ENCODE measurements around the gene MAP1S.

MAP1S gene

DNA sequence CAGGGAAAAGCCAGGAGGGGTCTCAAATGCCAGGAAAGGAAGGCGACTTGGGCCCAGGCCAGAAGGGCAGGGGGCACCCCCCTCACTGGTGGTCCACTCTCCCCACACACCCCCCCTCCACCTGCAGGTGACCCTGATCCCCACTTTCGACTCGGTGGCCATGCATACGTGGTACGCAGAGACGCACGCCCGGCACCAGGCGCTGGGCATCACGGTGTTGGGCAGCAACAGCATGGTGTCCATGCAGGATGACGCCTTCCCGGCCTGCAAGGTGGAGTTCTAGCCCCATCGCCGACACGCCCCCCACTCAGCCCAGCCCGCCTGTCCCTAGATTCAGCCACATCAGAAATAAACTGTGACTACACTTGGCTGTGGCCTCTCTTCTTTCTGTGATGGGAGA is 14.9 kb downstream of the MAP1S start:
- Histone ChIP-seq H3K27ac (replicated peaks) (no peak overlapping the region), H3K4me3 (replicated peaks; ENCODE audit: insufficient read depth, low read length) (no peak overlapping the region), H3K27me3 (ENCODE audit: insufficient read depth, poor library complexity, severe bottlenecking) (no peaks in the 10 kb centered on the region)
- DNase-seq (ENCODE audit: low read depth in 1 of 2, low spot score in 1 of 2), result no peak
- TF ChIP-seq, protein P1, sequence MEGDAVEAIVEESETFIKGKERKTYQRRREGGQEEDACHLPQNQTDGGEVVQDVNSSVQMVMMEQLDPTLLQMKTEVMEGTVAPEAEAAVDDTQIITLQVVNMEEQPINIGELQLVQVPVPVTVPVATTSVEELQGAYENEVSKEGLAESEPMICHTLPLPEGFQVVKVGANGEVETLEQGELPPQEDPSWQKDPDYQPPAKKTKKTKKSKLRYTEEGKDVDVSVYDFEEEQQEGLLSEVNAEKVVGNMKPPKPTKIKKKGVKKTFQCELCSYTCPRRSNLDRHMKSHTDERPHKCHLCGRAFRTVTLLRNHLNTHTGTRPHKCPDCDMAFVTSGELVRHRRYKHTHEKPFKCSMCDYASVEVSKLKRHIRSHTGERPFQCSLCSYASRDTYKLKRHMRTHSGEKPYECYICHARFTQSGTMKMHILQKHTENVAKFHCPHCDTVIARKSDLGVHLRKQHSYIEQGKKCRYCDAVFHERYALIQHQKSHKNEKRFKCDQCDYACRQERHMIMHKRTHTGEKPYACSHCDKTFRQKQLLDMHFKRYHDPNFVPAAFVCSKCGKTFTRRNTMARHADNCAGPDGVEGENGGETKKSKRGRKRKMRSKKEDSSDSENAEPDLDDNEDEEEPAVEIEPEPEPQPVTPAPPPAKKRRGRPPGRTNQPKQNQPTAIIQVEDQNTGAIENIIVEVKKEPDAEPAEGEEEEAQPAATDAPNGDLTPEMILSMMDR (IDR thresholded peaks at IDR 0.05; ENCODE audit: insufficient read depth, low read length), result no peak
- no peak for TF ChIP-seq GABPA (IDR thresholded peaks at IDR 0.05; ENCODE audit: low read depth)
- no peak for TF ChIP-seq POLR2AphosphoS5 (IDR thresholded peaks at IDR 0.05; ENCODE audit: low read depth)
- TF ChIP-seq, protein P2, sequence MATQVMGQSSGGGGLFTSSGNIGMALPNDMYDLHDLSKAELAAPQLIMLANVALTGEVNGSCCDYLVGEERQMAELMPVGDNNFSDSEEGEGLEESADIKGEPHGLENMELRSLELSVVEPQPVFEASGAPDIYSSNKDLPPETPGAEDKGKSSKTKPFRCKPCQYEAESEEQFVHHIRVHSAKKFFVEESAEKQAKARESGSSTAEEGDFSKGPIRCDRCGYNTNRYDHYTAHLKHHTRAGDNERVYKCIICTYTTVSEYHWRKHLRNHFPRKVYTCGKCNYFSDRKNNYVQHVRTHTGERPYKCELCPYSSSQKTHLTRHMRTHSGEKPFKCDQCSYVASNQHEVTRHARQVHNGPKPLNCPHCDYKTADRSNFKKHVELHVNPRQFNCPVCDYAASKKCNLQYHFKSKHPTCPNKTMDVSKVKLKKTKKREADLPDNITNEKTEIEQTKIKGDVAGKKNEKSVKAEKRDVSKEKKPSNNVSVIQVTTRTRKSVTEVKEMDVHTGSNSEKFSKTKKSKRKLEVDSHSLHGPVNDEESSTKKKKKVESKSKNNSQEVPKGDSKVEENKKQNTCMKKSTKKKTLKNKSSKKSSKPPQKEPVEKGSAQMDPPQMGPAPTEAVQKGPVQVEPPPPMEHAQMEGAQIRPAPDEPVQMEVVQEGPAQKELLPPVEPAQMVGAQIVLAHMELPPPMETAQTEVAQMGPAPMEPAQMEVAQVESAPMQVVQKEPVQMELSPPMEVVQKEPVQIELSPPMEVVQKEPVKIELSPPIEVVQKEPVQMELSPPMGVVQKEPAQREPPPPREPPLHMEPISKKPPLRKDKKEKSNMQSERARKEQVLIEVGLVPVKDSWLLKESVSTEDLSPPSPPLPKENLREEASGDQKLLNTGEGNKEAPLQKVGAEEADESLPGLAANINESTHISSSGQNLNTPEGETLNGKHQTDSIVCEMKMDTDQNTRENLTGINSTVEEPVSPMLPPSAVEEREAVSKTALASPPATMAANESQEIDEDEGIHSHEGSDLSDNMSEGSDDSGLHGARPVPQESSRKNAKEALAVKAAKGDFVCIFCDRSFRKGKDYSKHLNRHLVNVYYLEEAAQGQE (IDR thresholded peaks at IDR 0.05; ENCODE audit: insufficient replicate concordance, low read depth), result no peak
- TF ChIP-seq SPI1 (IDR thresholded peaks at IDR 0.05; ENCODE audit: borderline replicate concordance, low read depth), result no peak

DNA sequence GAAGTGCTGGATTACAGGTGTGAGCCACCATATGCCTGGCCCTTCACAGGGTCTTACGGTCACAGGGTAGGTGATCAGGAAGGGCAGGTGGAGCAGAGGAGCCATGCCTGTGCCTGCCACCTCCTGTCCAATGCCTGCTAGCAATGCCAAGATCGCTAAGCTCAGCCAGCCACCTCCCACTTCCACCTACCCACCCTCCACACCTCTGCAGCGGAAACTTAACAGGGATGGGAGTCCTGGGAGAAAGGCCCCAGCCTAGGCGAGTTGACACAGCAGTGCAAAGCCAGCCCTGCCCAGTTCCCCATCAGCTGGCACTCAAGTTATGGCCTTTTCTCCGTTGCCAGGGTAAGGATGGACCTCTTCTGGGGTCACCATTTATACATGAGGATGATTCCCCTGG is 16.1 kb downstream of the MAP1S start:
- TF ChIP-seq, protein P1 (IDR thresholded peaks at IDR 0.05; ENCODE audit: insufficient read depth, low read length), result no peak
- H3K27me3 ChIP-seq (ENCODE audit: insufficient read depth, poor library complexity, severe bottlenecking), result no peaks in the 10 kb centered on the region
- no peak for DNase-seq (ENCODE audit: low read depth in 1 of 2, low spot score in 1 of 2)
- no peak overlapping the region for H3K4me3 ChIP-seq (replicated peaks; ENCODE audit: insufficient read depth, low read length)
- H3K27ac ChIP-seq (replicated peaks), result no peak overlapping the region

DNA sequence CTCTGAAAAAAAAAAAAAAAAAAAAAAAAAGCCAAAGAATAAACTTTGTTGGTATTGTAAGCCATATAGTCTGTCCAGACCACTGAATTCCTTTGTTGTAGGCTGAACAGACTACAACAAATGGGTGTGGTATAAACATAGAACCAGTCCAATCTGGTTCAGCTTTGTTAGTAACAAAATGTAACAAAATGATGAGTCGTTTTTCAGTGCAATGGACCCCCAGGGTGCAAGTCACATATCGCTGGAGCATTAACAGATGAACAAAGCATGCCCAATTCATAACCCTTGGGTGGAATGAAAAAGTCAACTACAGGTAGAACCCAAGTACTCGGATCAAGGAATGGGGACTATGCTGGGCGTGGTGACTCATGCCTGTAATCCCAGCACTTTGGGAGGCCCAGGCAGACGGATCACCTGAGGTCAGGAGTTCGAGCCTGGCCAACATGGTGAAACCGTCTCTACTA is 18.4 kb downstream of the MAP1S start:
- no peak overlapping the region for H3K27ac ChIP-seq (replicated peaks)
- H3K4me3 ChIP-seq (replicated peaks; ENCODE audit: insufficient read depth, low read length), result no peak overlapping the region
- H3K27me3 ChIP-seq (ENCODE audit: insufficient read depth, poor library complexity, severe bottlenecking), result no peaks in the 10 kb centered on the region
- no peak for DNase-seq (ENCODE audit: low read depth in 1 of 2, low spot score in 1 of 2)
- TF ChIP-seq POLR2AphosphoS5 (IDR thresholded peaks at IDR 0.05; ENCODE audit: low read depth), result no peak
- TF ChIP-seq, protein P2 (IDR thresholded peaks at IDR 0.05; ENCODE audit: insufficient replicate concordance, low read depth), result no peak
- TF ChIP-seq GABPA (IDR thresholded peaks at IDR 0.05; ENCODE audit: low read depth), result no peak
- TF ChIP-seq, protein P1 (IDR thresholded peaks at IDR 0.05; ENCODE audit: insufficient read depth, low read length), result no peak
- no peak for TF ChIP-seq SPI1 (IDR thresholded peaks at IDR 0.05; ENCODE audit: borderline replicate concordance, low read depth)

DNA sequence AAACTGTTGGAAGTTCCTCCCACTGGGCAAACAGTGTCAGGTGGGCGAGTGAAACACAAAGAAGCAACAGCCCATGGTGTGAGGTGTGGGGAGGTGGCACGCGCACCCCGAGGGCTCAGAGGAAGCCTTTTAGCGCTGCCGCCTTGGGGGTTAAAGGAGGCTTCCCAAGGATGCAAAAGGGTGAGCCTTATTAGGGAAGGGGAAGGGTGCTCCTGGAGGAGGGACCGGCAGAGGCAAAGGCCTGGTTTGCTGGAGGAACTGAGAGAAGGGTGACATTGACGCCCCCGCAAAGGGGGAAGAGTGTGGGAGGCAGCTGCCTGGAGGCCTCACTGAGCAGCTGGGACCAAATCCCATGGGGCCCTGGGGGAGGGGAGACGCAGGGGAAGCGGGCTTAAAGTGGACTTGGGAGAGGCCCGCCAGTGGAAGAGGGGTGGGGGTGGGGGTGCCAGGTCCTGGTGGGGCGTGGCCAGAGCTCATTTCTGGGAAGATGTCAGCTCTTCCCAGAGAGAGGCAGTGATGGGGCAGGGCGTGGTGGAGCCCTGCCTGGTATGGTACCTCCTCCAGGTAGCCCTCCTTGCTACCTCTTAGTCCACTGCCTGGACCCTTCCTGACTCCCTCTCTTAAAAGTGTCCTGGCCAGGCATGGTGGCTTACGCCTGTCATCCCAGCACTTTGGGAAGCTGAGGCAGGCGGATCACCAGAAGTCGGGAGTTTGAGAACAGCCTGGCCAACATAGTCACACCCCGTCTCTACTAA is 20.0 kb downstream of the MAP1S start:
- no peak overlapping the region for H3K4me3 ChIP-seq (replicated peaks; ENCODE audit: insufficient read depth, low read length)
- peak overlapping the region; percentile 19; the same call in 1 of the 2 replicates for H3K27ac ChIP-seq (replicated peaks)
- DNase-seq (ENCODE audit: low read depth in 1 of 2, low spot score in 1 of 2), result peak; percentile 72 to 91
- no peaks in the 10 kb centered on the region for H3K27me3 ChIP-seq (ENCODE audit: insufficient read depth, poor library complexity, severe bottlenecking)
- peak; percentile 64; the same call in 1 of the 2 replicates for TF ChIP-seq POLR2AphosphoS5 (IDR thresholded peaks at IDR 0.05; ENCODE audit: low read depth)
- TF ChIP-seq, protein P2 (IDR thresholded peaks at IDR 0.05; ENCODE audit: insufficient replicate concordance, low read depth), result no peak
- TF ChIP-seq SPI1 (IDR thresholded peaks at IDR 0.05; ENCODE audit: borderline replicate concordance, low read depth), result peak; percentile 36; the same call in 1 of the 2 replicates

Measured in HL-60 (cell line).